Mesendoderm (in vitro differentiated cells): Measurements from ENCODE around the gene TOMM22.
A peak's percentile ranks its signal among the peaks of the same experiment; 100 is the strongest.

Source experiments
- DNase-seq: peaks from one replicate; pipeline ENCODE4 v3.0.0; 2013
- H2AK5ac ChIP-seq: 2 replicates; pipeline ENCODE4 v1.6.1; 2013; ENCODE audit warnings: low read length, inconsistent platforms
- H2BK120ac ChIP-seq: 2 replicates; pipeline ENCODE4 v1.6.1; 2013; ENCODE audit warnings: low read depth, mild to moderate bottlenecking, low read length, moderate library complexity, mixed read lengths
- H2BK15ac ChIP-seq: replicated peaks from 2 replicates; pipeline ENCODE4 v1.6.1; 2013; ENCODE audit warnings: low read depth, mild to moderate bottlenecking, moderate library complexity
- H2BK5ac ChIP-seq: 2 replicates; pipeline ENCODE4 v1.6.1; 2013; ENCODE audit warnings: low read length, inconsistent platforms
- H3K18ac ChIP-seq: 2 replicates; pipeline ENCODE4 v1.6.1; 2013; ENCODE audit warnings: mild to moderate bottlenecking, low read length, mixed read lengths
- H3K23ac ChIP-seq: one replicate; pipeline ENCODE4 v1.6.1; 2013; ENCODE audit warnings: low read length
- H3K27ac ChIP-seq: 2 replicates; pipeline ENCODE4 v1.5.1; 2013; ENCODE audit warnings: low read depth, mild to moderate bottlenecking, inconsistent platforms, low read length, moderate library complexity
- H3K27me3 ChIP-seq: 2 replicates; pipeline ENCODE4 v1.6.1; 2013; ENCODE audit warnings: low read length, control low read depth, mild to moderate bottlenecking, inconsistent platforms; ENCODE audit not compliant: insufficient read depth, poor library complexity
- H3K36me3 ChIP-seq: 2 replicates; pipeline ENCODE4 v1.6.1; 2013; ENCODE audit warnings: low read length, inconsistent platforms; ENCODE audit not compliant: control insufficient read depth, insufficient read depth
- H3K4ac ChIP-seq: one replicate; pipeline ENCODE4 v1.6.1; 2013; ENCODE audit warnings: low read depth, mild to moderate bottlenecking, low read length, moderate library complexity
- H3K4me1 ChIP-seq: 2 replicates; pipeline ENCODE4 v1.6.1; 2013; ENCODE audit warnings: low read depth, low read length, inconsistent platforms; ENCODE audit not compliant: control insufficient read depth
- H3K4me2 ChIP-seq: 2 replicates; pipeline ENCODE4 v1.6.1; 2013; ENCODE audit warnings: low read length
- H3K4me3 ChIP-seq: 2 replicates; pipeline ENCODE4 v1.5.1; 2013; ENCODE audit warnings: mild to moderate bottlenecking, low read length
- H3K56ac ChIP-seq: one replicate; pipeline ENCODE4 v1.6.1; 2013; ENCODE audit warnings: low read length
- H3K79me1 ChIP-seq: 2 replicates; pipeline ENCODE4 v1.6.1; 2013; ENCODE audit warnings: low read length, inconsistent platforms
- H3K79me2 ChIP-seq: 2 replicates; pipeline ENCODE4 v1.6.1; 2013; ENCODE audit warnings: mild to moderate bottlenecking, low read length; ENCODE audit not compliant: control insufficient read depth, insufficient read depth
- H3K9ac ChIP-seq: 2 replicates; pipeline ENCODE4 v1.6.1; 2013; ENCODE audit warnings: low read length, inconsistent platforms
- H4K5ac ChIP-seq: one replicate; pipeline ENCODE4 v1.6.1; 2013; ENCODE audit warnings: low read length
- H4K8ac ChIP-seq: one replicate; pipeline ENCODE4 v1.6.1; 2013; ENCODE audit warnings: low read depth, mild to moderate bottlenecking, control low read depth, low read length, moderate library complexity
- WGBS: extraction: QIAGEN DNeasy Blood & Tissue Kit; methylation state at CpG from one replicate; pipeline ENCODE4 v1.1.7; 2013; ENCODE audit warnings: low lambda C conversion rate, missing lambda C conversion rate; ENCODE audit not compliant: insufficient coverage; ENCODE audit errors: extremely low coverage; 5-methylcytosine and 5-hydroxymethylcytosine counted together

The TOMM22 gene

GRCh38 chr22:38707346-38707745 lies 25.6 kb downstream of the TOMM22 start:
- no peak overlapping the region for H3K4me3 ChIP-seq
- peak overlapping the region; percentile 25 for H3K4me2 ChIP-seq
- peak overlapping the region; percentile 38 for H3K56ac ChIP-seq
- H2BK15ac ChIP-seq, result no peak overlapping the region
- DNase-seq, result peak; percentile 55
- H3K79me2 ChIP-seq, result peaks cover 47% of the 10 kb centered on the region
- H3K4me1 ChIP-seq, result peaks cover 18% of the 10 kb centered on the region
- H4K8ac ChIP-seq, result no peak overlapping the region
- no peak overlapping the region for H4K5ac ChIP-seq
- no peak overlapping the region for H2AK5ac ChIP-seq
- H3K27ac ChIP-seq, result no peak overlapping the region
- H3K4ac ChIP-seq, result no peak overlapping the region
- H3K79me1 ChIP-seq, result peaks cover 13% of the 10 kb centered on the region
- H3K9ac ChIP-seq, result peak overlapping the region; percentile 82
- no peaks in the 10 kb centered on the region for H3K27me3 ChIP-seq
- H2BK5ac ChIP-seq, result no peak overlapping the region
- H3K23ac ChIP-seq, result no peak overlapping the region
- H3K18ac ChIP-seq, result no peak overlapping the region
- H2BK120ac ChIP-seq, result no peak overlapping the region
- WGBS, result no CpG with 5 or more reads among the region's 2 CpGs
- H3K36me3 ChIP-seq, result no peaks in the 10 kb centered on the region

- H2BK15ac ChIP-seq, result no peak overlapping the region
- H3K56ac ChIP-seq, result no peak overlapping the region
- H3K18ac ChIP-seq, result no peak overlapping the region
- no peak for DNase-seq
- no peak overlapping the region for H3K4me3 ChIP-seq
- H2AK5ac ChIP-seq, result no peak overlapping the region
- H3K4me1 ChIP-seq, result peaks cover 23% of the 10 kb centered on the region
- H3K79me2 ChIP-seq, result peaks cover 53% of the 10 kb centered on the region
- no peak overlapping the region for H3K4ac ChIP-seq
- no peak overlapping the region for H3K23ac ChIP-seq
- no peaks in the 10 kb centered on the region for H3K27me3 ChIP-seq
- no peak overlapping the region for H2BK120ac ChIP-seq
- H3K27ac ChIP-seq, result no peak overlapping the region
- no CpG with 5 or more reads among the region's 3 CpGs for WGBS
- H3K79me1 ChIP-seq, result peaks cover 16% of the 10 kb centered on the region
- H4K8ac ChIP-seq, result no peak overlapping the region
- no peak overlapping the region for H3K4me2 ChIP-seq
- H3K36me3 ChIP-seq, result no peaks in the 10 kb centered on the region
- no peak overlapping the region for H3K9ac ChIP-seq
- H2BK5ac ChIP-seq, result no peak overlapping the region
- no peak overlapping the region for H4K5ac ChIP-seq
Observed at GRCh38 chr22:38707984-38708383, 26.2 kb downstream of the TOMM22 start.

GRCh38 chr22:38709306-38709705 lies 27.5 kb downstream of the TOMM22 start:
- Histone ChIP-seq H3K23ac (no peak overlapping the region), H2AK5ac (no peak overlapping the region), H3K79me1 (peaks cover 21% of the 10 kb centered on the region), H3K79me2 (peaks cover 64% of the 10 kb centered on the region), H3K4me2 (no peak overlapping the region), H2BK15ac (no peak overlapping the region), H3K18ac (no peak overlapping the region), H3K4me3 (no peak overlapping the region), H3K9ac (no peak overlapping the region), H3K4me1 (peaks cover 33% of the 10 kb centered on the region), H3K27ac (no peak overlapping the region), H2BK5ac (no peak overlapping the region), H4K5ac (no peak overlapping the region), H3K27me3 (no peaks in the 10 kb centered on the region), H3K4ac (no peak overlapping the region), H3K36me3 (no peaks in the 10 kb centered on the region), H2BK120ac (no peak overlapping the region), H4K8ac (no peak overlapping the region), H3K56ac (peak overlapping the region; percentile 26)
- WGBS, result no CpG with 5 or more reads among the region's 3 CpGs
- DNase-seq, result no peak

GRCh38 chr22:38710351-38710750 lies 28.6 kb downstream of the TOMM22 start:
- Histone ChIP-seq H3K4me2 (no peak overlapping the region), H3K27me3 (no peaks in the 10 kb centered on the region), H3K27ac (no peak overlapping the region), H3K23ac (no peak overlapping the region), H2AK5ac (no peak overlapping the region), H2BK120ac (no peak overlapping the region), H3K4me3 (no peak overlapping the region), H3K36me3 (no peaks in the 10 kb centered on the region), H3K4me1 (peaks cover 37% of the 10 kb centered on the region), H3K9ac (no peak overlapping the region), H3K4ac (no peak overlapping the region), H4K5ac (no peak overlapping the region), H3K79me1 (peaks cover 31% of the 10 kb centered on the region), H3K56ac (no peak overlapping the region), H4K8ac (no peak overlapping the region), H3K18ac (no peak overlapping the region), H2BK5ac (no peak overlapping the region), H2BK15ac (no peak overlapping the region), H3K79me2 (peaks cover 75% of the 10 kb centered on the region)
- DNase-seq, result no peak
- WGBS, result no CpG with 5 or more reads among the region's 3 CpGs

GRCh38 chr22:38710866-38711265 lies 29.1 kb downstream of the TOMM22 start:
- Histone ChIP-seq H3K56ac (no peak overlapping the region), H2BK5ac (no peak overlapping the region), H3K27ac (no peak overlapping the region), H3K18ac (no peak overlapping the region), H4K8ac (no peak overlapping the region), H3K4me2 (no peak overlapping the region), H3K79me2 (peaks cover 79% of the 10 kb centered on the region), H3K27me3 (no peaks in the 10 kb centered on the region), H2BK15ac (no peak overlapping the region), H4K5ac (no peak overlapping the region), H2BK120ac (no peak overlapping the region), H3K23ac (no peak overlapping the region), H3K4me3 (no peak overlapping the region), H3K4ac (no peak overlapping the region), H3K4me1 (peaks cover 37% of the 10 kb centered on the region), H3K36me3 (no peaks in the 10 kb centered on the region), H3K9ac (no peak overlapping the region), H2AK5ac (no peak overlapping the region), H3K79me1 (peaks cover 36% of the 10 kb centered on the region)
- whole genome bisulfite sequencing, result no CpG with 5 or more reads among the region's 3 CpGs
- no peak for DNase-seq

GRCh38 chr22:38712486-38713207 lies 30.9 kb downstream of the TOMM22 start:
- Histone ChIP-seq H3K4me3 (no peak overlapping the region), H4K5ac (no peak overlapping the region), H2BK15ac (no peak overlapping the region), H3K4me2 (peak overlapping the region; percentile 10), H3K4ac (no peak overlapping the region), H3K56ac (peak overlapping the region; percentile 85), H2AK5ac (peak overlapping the region; percentile 84), H2BK120ac (no peak overlapping the region), H3K36me3 (peaks cover 1% of the 10 kb centered on the region), H2BK5ac (peak overlapping the region; percentile 80), H3K9ac (peak overlapping the region; percentile 56), H3K27me3 (no peaks in the 10 kb centered on the region), H4K8ac (no peak overlapping the region), H3K79me1 (peaks cover 37% of the 10 kb centered on the region), H3K4me1 (peaks cover 33% of the 10 kb centered on the region), H3K79me2 (peaks cover 62% of the 10 kb centered on the region), H3K18ac (peak overlapping the region; percentile 1), H3K27ac (peak overlapping the region; percentile 62), H3K23ac (peak overlapping the region; percentile 48)
- peak; percentile 96 for DNase-seq
- no CpG with 5 or more reads among the region's 11 CpGs for WGBS
